ENCODE data around the gene FNIP2.

The FNIP2 gene

GRCh38 chr4:158861766-158862165 lies 92.9 kb downstream of the FNIP2 start:
- TF ChIP-seq MAX (IDR thresholded peaks at IDR 0.05) (no peak), CEBPB (IDR thresholded peaks at IDR 0.05) (no peak), ZBTB7A (IDR thresholded peaks at IDR 0.05; ENCODE audit: low read depth) (no peak), NFIC (IDR thresholded peaks at IDR 0.05) (no peak), YY1 (IDR thresholded peaks at IDR 0.05; ENCODE audit: low read depth) (no peak), FOXM1 (IDR thresholded peaks at IDR 0.05; ENCODE audit: borderline replicate concordance, low read depth) (no peak), EGR1 (IDR thresholded peaks at IDR 0.05) (no peak), USF1 (IDR thresholded peaks at IDR 0.05) (no peak), TCF12 (IDR thresholded peaks at IDR 0.05; ENCODE audit: low read depth) (no peak), TAF1 (IDR thresholded peaks at IDR 0.05; ENCODE audit: low read depth) (no peak)

- TF ChIP-seq RAD21 (IDR thresholded peaks at IDR 0.05; ENCODE audit: low read depth) (no peak), FOXM1 (IDR thresholded peaks at IDR 0.05; ENCODE audit: borderline replicate concordance, low read depth) (no peak), CEBPB (IDR thresholded peaks at IDR 0.05) (no peak), CREB1 (IDR thresholded peaks at IDR 0.05; ENCODE audit: low read depth) (no peak)
Observed at GRCh38 chr4:158863296-158863695, 94.5 kb downstream of the FNIP2 start.

- no peak for TF ChIP-seq MAX (IDR thresholded peaks at IDR 0.05)
Observed at GRCh38 chr4:158865520-158866177, 96.8 kb downstream of the FNIP2 start.

GRCh38 chr4:158869001-158869400 lies 100.2 kb downstream of the FNIP2 start:
- TF ChIP-seq TAF1 (IDR thresholded peaks at IDR 0.05; ENCODE audit: low read depth) = no peak

- TF ChIP-seq EP300 (IDR thresholded peaks at IDR 0.05; ENCODE audit: borderline replicate concordance) = no peak
Observed at GRCh38 chr4:158869761-158870160, 100.9 kb downstream of the FNIP2 start.

GRCh38 chr4:158870282-158870625 lies 101.4 kb downstream of the FNIP2 start:
- no peak for TF ChIP-seq ZBTB7A (IDR thresholded peaks at IDR 0.05; ENCODE audit: low read depth)
- no peak for TF ChIP-seq RAD21 (IDR thresholded peaks at IDR 0.05; ENCODE audit: low read depth)
- TF ChIP-seq TAF1 (IDR thresholded peaks at IDR 0.05; ENCODE audit: low read depth) = no peak
- no peak for TF ChIP-seq MAX (IDR thresholded peaks at IDR 0.05)
- no peak for TF ChIP-seq TCF12 (IDR thresholded peaks at IDR 0.05; ENCODE audit: low read depth)
- no peak for TF ChIP-seq CREB1 (IDR thresholded peaks at IDR 0.05; ENCODE audit: low read depth)
- no peak for TF ChIP-seq NFIC (IDR thresholded peaks at IDR 0.05)
- no peak for TF ChIP-seq YY1 (IDR thresholded peaks at IDR 0.05; ENCODE audit: low read depth)
- no peak for TF ChIP-seq CEBPB (IDR thresholded peaks at IDR 0.05)
- no peak for TF ChIP-seq REST (IDR thresholded peaks at IDR 0.05; ENCODE audit: low read depth)
- no peak for TF ChIP-seq TEAD4 (IDR thresholded peaks at IDR 0.05)
- no peak for TF ChIP-seq EP300 (IDR thresholded peaks at IDR 0.05; ENCODE audit: borderline replicate concordance)
- TF ChIP-seq USF1 (IDR thresholded peaks at IDR 0.05) = no peak
- TF ChIP-seq FOXM1 (IDR thresholded peaks at IDR 0.05; ENCODE audit: borderline replicate concordance, low read depth) = no peak
- no peak for TF ChIP-seq EGR1 (IDR thresholded peaks at IDR 0.05)

- no peak for TF ChIP-seq REST (IDR thresholded peaks at IDR 0.05; ENCODE audit: low read depth)
- no peak for TF ChIP-seq TAF1 (IDR thresholded peaks at IDR 0.05; ENCODE audit: low read depth)
- no peak for TF ChIP-seq FOXM1 (IDR thresholded peaks at IDR 0.05; ENCODE audit: borderline replicate concordance, low read depth)
- no peak for TF ChIP-seq CEBPB (IDR thresholded peaks at IDR 0.05)
- TF ChIP-seq RAD21 (IDR thresholded peaks at IDR 0.05; ENCODE audit: low read depth) = no peak
- no peak for TF ChIP-seq ZBTB7A (IDR thresholded peaks at IDR 0.05; ENCODE audit: low read depth)
- TF ChIP-seq NFIC (IDR thresholded peaks at IDR 0.05) = no peak
Observed at GRCh38 chr4:158870626-158871334, 102.0 kb downstream of the FNIP2 start.
